ENCODE results near the gene ARPP19. TPM values are rescaled to one million over a fixed set of nuclear protein-coding genes. Genes with fewer than 3 reads are reported as not detected.

ARPP19 gene
- total RNA-seq, 1 experiment from 2014 or later, result 163 TPM

GRCh38 chr15:52505151-52505550 lies 63.7 kb downstream of the ARPP19 start:
- Histone ChIP-seq H3K9me3 (ENCODE audit: control insufficient read depth in 1 of 2, insufficient read depth in 1 of 2, low read depth in 1 of 2, low read length in 2 of 2) (no peaks in the 10 kb centered on the region), H3K79me2 (ENCODE audit: insufficient read depth, low read length) (no peaks in the 10 kb centered on the region; the same call in 1 of the 2 replicates), H3K27ac (ENCODE audit: low read depth, low read length) (no peak overlapping the region), H3K4me3 (replicated peaks in 1 of 2; ENCODE audit: low read depth in 1 of 2, low read length in 2 of 2) (no peak overlapping the region), H2AFZ (ENCODE audit: low read depth, low read length, poor library complexity, severe bottlenecking) (no peak overlapping the region), H3K27me3 (ENCODE audit: insufficient read depth, low read length) (no peaks in the 10 kb centered on the region), H3K36me3 (ENCODE audit: control insufficient read depth in 1 of 2, insufficient read depth in 2 of 2, low read length in 2 of 2) (no peaks in the 10 kb centered on the region), H3K9ac (ENCODE audit: low read length) (no peak overlapping the region), H3K4me1 (ENCODE audit: control insufficient read depth in 1 of 2, insufficient read depth in 2 of 2, low read length in 2 of 2) (peaks cover 2 to 8% of the 10 kb centered on the region in 2 experiments; a peak in 2 of 4 replicates), H4K20me1 (ENCODE audit: insufficient read depth) (no peaks in the 10 kb centered on the region), H3K4me2 (ENCODE audit: low read length) (no peak overlapping the region), H3K9me2 (ENCODE audit: insufficient read depth) (no peaks in the 10 kb centered on the region)
- ATAC-seq (no peak), DNase-seq (ENCODE audit: low read depth, low spot score) (no peak)
- TF ChIP-seq TCF7L2 (IDR thresholded peaks at IDR 0.05; ENCODE audit: borderline replicate concordance, extremely low read depth, insufficient read depth, insufficient read length) (no peak), ZNF274 (IDR thresholded peaks at IDR 0.05; ENCODE audit: low read depth, low read length) (no peak), SP1 (IDR thresholded peaks at IDR 0.05; ENCODE audit: low read depth) (no peak), EZH2 (IDR thresholded peaks at IDR 0.05) (no peak), RAD21 (IDR thresholded peaks at IDR 0.05; ENCODE audit: low read depth) (no peak), SRF (IDR thresholded peaks at IDR 0.05; ENCODE audit: low read depth) (no peak), YY1 (IDR thresholded peaks at IDR 0.05; ENCODE audit: extremely low read depth, insufficient replicate concordance, low read depth, low read length) (no peak), POLR2A (IDR thresholded peaks at IDR 0.05; ENCODE audit: borderline replicate concordance, extremely low read depth, insufficient read depth, insufficient read length) (no peak), EZH2phosphoT487 (IDR thresholded peaks at IDR 0.05; ENCODE audit: borderline replicate concordance) (no peak), CEBPB (IDR thresholded peaks at IDR 0.05; ENCODE audit: low read depth) (no peak)
- ChIA-PET POLR2A (no interaction called here), CTCF (no interaction called here), RAD21 (ENCODE audit: low non-redundant PET in 1 of 2, low total read pairs in 2 of 2, uncharacterized antibody in 2 of 2, unreplicated experiment in 2 of 2) (no interaction called here)
- no TSS peak for BruUV-seq (replicated peaks)
- intact Hi-C loops (cut with micrococcal nuclease), result no loop called here

DNA sequence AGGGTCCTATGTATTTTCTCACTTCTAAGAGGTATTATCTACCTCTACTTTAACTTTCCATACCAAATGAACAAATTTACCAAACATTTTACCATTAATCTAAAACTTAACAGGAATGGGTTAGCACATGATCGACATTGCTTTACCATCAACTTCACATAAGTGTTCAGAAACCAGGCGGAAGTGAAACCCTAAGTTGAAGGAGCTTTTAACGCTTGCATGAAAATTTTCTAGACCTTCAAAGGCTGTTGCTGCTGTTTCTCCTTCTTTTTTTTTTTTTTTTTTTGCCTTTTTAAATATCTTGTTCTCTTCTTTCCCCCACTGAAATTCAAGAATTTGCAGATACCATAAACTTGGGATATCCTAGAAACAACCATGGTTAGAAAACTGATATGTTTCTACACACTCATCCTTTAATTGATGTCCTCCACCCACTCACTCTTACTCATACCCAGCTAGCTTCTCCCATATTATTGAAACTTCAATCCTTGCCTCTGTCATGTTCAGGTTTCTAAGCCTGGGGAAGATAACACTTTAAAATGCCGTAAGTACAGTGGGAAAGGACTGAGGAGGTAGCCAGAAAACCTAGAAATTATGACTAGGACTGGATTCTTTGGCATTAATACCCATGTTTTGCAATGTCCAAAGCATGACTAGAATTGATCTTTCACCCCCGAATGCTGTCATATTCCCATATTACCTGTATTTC lies 64.9 kb downstream of the ARPP19 start:
- Histone ChIP-seq H3K79me2 (ENCODE audit: insufficient read depth, low read length) (no peaks in the 10 kb centered on the region; the same call in 1 of the 2 replicates), H3K4me2 (ENCODE audit: low read length) (peak overlapping the region; percentile 41; the same call in 1 of the 2 replicates), H3K4me1 (ENCODE audit: control insufficient read depth in 1 of 2, insufficient read depth in 2 of 2, low read length in 2 of 2) (peaks cover 2 to 8% of the 10 kb centered on the region in 2 experiments; a peak in 2 of 4 replicates), H3K9ac (ENCODE audit: low read length) (no peak overlapping the region), H3K27me3 (ENCODE audit: insufficient read depth, low read length) (no peaks in the 10 kb centered on the region), H4K20me1 (ENCODE audit: insufficient read depth) (no peaks in the 10 kb centered on the region), H3K27ac (ENCODE audit: low read depth, low read length) (no peak overlapping the region), H3K9me2 (ENCODE audit: insufficient read depth) (no peaks in the 10 kb centered on the region), H3K36me3 (ENCODE audit: control insufficient read depth in 1 of 2, insufficient read depth in 2 of 2, low read length in 2 of 2) (no peaks in the 10 kb centered on the region), H3K9me3 (ENCODE audit: control insufficient read depth in 1 of 2, insufficient read depth in 1 of 2, low read depth in 1 of 2, low read length in 2 of 2) (no peaks in the 10 kb centered on the region), H2AFZ (ENCODE audit: low read depth, low read length, poor library complexity, severe bottlenecking) (no peak overlapping the region), H3K4me3 (replicated peaks in 1 of 2; ENCODE audit: low read depth in 1 of 2, low read length in 2 of 2) (no peak overlapping the region)
- ChIA-PET RAD21 (ENCODE audit: low non-redundant PET in 1 of 2, low total read pairs in 2 of 2, uncharacterized antibody in 2 of 2, unreplicated experiment in 2 of 2) (interaction anchor here in 1 of 2 experiments (0.7 kb wide), 1 partner anchor 80 kb away, joined by 6 read pairs; no protein-coding TSS in a partner anchor), CTCF (no interaction called here), POLR2A (no interaction called here)
- BruUV-seq (replicated peaks), result no TSS peak
- ATAC-seq (no peak), DNase-seq (ENCODE audit: low read depth, low spot score) (no peak)
- intact Hi-C loops (cut with micrococcal nuclease), result no loop called here
- TF ChIP-seq REST (IDR thresholded peaks at IDR 0.05; ENCODE audit: low read depth) (no peak), EGR1 (IDR thresholded peaks at IDR 0.05; ENCODE audit: low read depth) (peak; percentile 71)

All from HCT116 (cell line).